Testis (tissue), 2 donors: ENCODE results near the gene TMEM267.

Experiments
- POLR2A ChIP-seq: fragments of 450-650 bp; IDR thresholded peaks from one replicate; pipeline ENCODE4 v1.6.1; 2017; ENCODE audit warnings: antibody characterized with exemption, mild to moderate bottlenecking, moderate library complexity
- TF ChIP-seq, protein P1 (sequence below), 3 experiments: fragments of 450-650 bp in 2 of 3; fragments of 200-600 bp in 1 of 3; sonication (generic) in 1 of 3; IDR thresholded peaks; one replicate each; pipeline ENCODE4 v1.5.1; 2016 to 2019; ENCODE audit warnings: antibody characterized with exemption in 3 of 3, mild to moderate bottlenecking in 2 of 3, moderate library complexity in 1 of 3

GRCh38 chr5:43467100-43467499, 16.6 kb downstream of the TMEM267 start:
- no peak for TF ChIP-seq POLR2A
- TF ChIP-seq, protein P1, sequence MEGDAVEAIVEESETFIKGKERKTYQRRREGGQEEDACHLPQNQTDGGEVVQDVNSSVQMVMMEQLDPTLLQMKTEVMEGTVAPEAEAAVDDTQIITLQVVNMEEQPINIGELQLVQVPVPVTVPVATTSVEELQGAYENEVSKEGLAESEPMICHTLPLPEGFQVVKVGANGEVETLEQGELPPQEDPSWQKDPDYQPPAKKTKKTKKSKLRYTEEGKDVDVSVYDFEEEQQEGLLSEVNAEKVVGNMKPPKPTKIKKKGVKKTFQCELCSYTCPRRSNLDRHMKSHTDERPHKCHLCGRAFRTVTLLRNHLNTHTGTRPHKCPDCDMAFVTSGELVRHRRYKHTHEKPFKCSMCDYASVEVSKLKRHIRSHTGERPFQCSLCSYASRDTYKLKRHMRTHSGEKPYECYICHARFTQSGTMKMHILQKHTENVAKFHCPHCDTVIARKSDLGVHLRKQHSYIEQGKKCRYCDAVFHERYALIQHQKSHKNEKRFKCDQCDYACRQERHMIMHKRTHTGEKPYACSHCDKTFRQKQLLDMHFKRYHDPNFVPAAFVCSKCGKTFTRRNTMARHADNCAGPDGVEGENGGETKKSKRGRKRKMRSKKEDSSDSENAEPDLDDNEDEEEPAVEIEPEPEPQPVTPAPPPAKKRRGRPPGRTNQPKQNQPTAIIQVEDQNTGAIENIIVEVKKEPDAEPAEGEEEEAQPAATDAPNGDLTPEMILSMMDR (IDR thresholded peaks at IDR 0.05) = no peak
